ENCODE measurements around the gene PRCP.

The PRCP gene

DNA sequence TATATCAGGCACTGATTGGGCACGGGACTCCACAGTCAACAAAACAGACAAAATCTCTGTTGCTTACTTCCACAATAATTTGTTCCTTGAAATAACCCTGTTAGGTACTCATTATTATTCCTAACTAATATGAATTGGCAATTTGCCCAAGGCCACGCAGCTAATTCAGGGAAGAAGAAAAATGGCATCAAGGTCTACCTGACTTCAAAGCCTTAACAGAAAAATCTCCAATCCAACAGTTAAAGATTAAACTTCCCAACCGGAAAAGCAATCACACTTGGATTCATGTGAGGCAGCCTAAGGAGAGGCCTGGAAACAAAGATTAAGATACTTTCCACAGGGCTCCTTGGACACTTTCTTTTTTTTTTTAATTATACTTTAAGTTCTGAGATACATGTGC is 68.9 kb downstream of the PRCP start:
- no peak for DNase-seq (ENCODE audit: low read depth in 1 of 2, low spot score in 1 of 2)

GRCh38 chr11:82830746-82831145 is 69.5 kb downstream of the PRCP start:
- DNase-seq (ENCODE audit: low read depth in 1 of 2, low spot score in 1 of 2): no peak

GRCh38 chr11:82829101-82829500 is 71.1 kb downstream of the PRCP start:
- DNase-seq (ENCODE audit: low read depth in 1 of 2, low spot score in 1 of 2): no peak

GRCh38 chr11:82828472-82828871 is 71.8 kb downstream of the PRCP start:
- no peak for DNase-seq (ENCODE audit: low read depth in 1 of 2, low spot score in 1 of 2)

DNA sequence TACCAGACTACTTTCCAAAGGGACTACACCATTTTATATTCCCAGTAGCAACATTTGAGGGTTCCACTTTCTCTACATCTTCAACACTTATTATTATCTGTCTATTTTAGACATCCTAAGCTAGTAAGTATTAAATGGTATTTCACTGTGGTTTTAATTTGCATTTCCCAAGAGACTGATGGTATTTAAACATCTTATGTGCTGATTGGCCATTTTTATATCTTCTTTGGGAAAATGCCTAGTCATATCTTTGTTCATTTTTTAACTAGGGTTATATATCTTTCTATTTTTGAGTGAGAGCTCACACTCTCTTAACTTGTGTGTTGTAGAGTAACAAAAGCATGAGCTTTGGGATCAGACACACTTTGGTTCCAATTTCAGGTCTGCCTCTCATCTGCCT is 73.7 kb downstream of the PRCP start:
- DNase-seq (ENCODE audit: low read depth in 1 of 2, low spot score in 1 of 2): no peak

- no peak for DNase-seq (ENCODE audit: low read depth in 1 of 2, low spot score in 1 of 2)
Observed at GRCh38 chr11:82823647-82824619, 76.3 kb downstream of the PRCP start.

DNA sequence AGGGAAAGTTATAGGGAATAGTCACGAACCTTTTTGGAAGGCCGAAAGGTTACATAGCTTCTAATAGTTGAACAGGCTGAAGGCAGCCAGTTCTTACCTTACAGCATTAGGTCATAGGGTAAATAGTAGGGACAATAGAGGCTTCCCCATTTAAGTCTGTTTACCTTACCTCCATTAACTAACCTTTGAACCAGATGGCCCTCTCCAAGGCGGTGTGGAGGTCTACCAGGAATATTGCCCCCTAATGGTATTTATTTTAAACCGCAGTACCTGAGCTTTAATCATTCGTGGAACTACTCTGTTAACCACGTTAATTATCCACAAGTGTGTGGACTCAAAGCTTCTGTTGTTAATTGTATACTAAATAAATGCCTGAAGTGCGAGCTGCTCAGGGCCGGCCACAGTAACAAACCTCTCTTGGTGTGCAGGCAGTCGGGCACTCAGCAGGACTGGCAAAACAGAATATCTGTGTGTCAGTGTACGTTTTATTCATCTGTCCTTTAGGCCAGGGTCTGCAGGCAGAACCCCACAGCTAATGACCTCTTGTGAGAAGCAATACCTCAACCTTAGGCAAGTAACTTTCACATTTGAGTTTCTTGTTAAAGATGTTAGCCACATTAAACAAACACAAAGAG is 81.7 kb downstream of the PRCP start:
- no peak for DNase-seq (ENCODE audit: low read depth in 1 of 2, low spot score in 1 of 2)

DNA sequence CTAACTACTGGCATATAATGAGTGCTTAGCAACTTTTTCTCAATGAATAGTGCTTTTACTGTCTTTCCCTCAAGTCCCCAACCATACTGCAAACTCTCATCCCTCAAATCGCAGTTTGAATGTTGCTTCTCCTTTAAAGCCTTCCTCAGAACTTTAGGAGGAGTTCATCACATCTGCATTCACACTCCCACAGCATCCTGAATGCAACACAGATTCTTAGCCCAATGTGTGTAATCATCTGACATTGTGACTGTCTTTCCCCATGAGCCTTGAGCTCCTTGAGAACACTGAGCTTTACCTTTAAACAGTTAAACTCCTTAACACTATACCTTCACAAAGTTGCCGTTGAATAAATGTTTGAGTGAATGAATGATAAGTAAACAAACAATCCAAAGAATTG is 84.8 kb downstream of the PRCP start:
- DNase-seq (ENCODE audit: low read depth in 1 of 2, low spot score in 1 of 2): no peak

DNA sequence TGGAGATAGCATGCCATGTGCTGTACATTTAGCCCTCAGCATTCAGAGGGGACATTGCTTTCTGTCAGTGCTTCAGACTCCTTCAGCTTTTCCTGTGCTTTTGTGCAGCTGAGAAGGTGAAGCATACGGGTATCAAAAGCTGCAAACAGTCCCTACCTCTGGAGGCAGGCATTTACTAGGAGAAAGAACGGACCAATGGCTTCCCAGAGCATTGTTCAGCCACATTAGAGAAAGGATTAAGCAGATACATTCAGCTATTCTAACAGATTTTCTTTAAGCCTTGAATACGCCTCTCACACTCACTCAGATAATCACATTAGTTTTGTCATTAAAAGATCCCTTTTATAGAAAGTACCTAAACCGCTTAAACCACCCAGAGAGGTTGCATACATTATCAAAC is 85.9 kb downstream of the PRCP start:
- no peak for DNase-seq (ENCODE audit: low read depth in 1 of 2, low spot score in 1 of 2)

GRCh38 chr11:82811369-82811768 is 88.9 kb downstream of the PRCP start:
- no peak for DNase-seq (ENCODE audit: low read depth in 1 of 2, low spot score in 1 of 2)

DNA sequence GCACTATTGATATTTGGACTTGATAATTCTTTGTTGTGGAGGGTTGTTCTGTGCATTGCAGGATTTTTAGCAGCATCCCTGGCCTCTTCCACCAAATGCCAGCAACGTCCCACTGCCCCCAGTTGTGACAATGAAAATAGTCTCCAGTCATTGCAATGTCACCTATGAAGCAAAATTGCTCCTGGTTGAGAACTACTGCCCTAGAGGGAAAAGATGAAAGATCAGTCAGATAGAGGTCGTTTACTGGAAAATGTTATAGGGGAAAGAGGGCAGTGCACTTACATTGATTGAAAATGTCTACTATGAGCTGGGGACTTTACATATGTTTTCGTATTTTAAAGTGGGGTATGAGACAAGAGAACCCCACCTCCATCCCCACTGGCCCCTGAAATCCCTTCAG is 89.5 kb downstream of the PRCP start:
- DNase-seq (ENCODE audit: low read depth in 1 of 2, low spot score in 1 of 2): no peak

DNA sequence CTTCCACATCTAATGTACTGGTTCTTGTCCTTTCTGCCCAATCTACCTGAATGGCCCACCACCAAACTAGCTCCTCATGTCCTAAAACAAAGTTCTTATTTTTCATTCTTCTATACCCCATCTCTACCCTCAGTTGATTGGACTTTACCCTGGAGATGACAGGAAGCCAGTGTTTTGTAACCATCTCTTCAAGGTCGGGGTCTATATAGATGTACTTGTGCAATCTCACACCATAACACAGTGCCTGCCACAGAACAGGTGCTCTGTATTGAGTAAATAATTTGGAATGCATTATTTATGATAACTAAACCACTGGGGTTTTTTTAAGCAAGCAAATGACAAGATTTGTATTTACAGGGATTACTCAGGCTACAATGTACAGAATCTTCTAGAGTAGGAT is 89.9 kb downstream of the PRCP start:
- DNase-seq (ENCODE audit: low read depth in 1 of 2, low spot score in 1 of 2): no peak

DNA sequence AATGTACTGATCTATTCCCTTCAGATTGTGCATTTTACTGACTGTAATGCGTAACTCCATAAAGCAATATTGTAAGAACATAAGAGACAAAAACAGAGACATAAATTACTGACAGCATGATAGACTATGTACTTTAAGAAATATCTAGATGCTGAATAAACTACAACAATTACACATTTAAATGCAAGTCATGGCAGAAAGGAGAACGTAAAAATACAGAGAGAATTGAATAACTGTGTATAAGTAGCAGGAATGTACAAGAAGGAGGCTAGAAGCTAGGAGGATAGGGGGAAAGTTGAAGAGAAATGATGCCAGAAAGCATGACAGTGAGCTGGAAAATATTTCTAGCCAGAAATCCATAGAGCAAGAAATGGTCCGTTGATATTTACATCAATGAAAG is 92.6 kb downstream of the PRCP start:
- DNase-seq (ENCODE audit: low read depth in 1 of 2, low spot score in 1 of 2): no peak

DNA sequence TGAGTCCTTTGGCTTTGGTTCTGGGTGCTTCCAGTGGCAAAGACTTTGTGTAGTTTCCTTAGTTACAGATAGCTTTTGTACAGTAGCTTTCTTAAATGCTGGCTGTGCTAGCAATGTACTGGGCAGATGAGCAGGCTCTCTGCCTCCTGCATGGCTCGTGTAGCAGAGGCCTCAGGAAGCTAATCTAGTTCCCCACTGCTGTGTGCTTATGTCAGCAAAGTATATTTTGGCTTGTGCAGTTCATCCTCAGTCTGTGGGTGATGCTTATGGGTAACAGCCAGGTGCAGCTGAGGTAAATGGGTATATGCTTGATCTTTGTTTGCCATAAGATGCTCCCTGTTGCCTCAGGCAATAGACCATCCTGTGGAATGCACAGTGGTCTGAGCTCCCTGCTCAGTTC is 97.5 kb downstream of the PRCP start:
- DNase-seq (ENCODE audit: low read depth in 1 of 2, low spot score in 1 of 2): no peak

- no peak for DNase-seq (ENCODE audit: low read depth in 1 of 2, low spot score in 1 of 2)
Observed at GRCh38 chr11:82796998-82797961, 103.0 kb downstream of the PRCP start.

- no peak for DNase-seq (ENCODE audit: low read depth in 1 of 2, low spot score in 1 of 2)
Observed at GRCh38 chr11:82794490-82794889, 105.7 kb downstream of the PRCP start.

DNA sequence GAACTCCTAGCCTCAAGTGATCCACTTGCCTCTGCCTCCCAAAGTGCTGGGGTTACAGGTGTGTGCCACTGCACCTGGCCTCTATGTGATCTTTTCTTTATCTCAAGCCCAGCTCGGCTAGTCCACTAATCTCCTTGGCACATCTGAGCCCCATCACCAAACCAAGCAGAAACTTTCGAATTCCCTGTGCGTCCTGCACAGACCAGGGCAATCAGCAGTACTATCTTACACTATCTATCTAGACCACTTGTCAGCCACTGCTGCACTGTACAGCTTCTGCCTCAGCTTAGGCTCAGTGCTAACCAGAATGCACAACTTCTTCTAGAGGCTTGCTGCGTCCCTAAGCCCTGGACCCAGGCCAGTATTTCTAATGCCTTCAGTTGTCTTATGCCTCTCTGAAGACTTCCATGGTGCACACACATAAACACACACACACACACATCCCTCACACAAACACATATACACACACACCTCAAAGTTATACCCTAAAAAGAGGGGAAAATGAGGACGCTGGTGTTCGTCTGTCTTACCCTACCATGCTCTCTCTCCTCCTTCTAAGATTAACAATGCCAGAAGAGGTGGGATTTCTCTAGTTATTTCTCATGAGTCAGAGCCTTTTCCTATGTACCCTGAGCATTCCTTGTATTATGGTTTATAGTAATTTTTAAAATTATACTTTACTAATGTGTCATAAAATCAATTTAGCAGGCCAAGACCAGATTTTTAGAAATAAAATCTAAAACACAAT is 107.2 kb downstream of the PRCP start:
- DNase-seq (ENCODE audit: low read depth in 1 of 2, low spot score in 1 of 2): no peak

GRCh38 chr11:82792319-82792718 is 107.9 kb downstream of the PRCP start:
- no peak for DNase-seq (ENCODE audit: low read depth in 1 of 2, low spot score in 1 of 2)

GRCh38 chr11:82791779-82792178 is 108.5 kb downstream of the PRCP start:
- no peak for DNase-seq (ENCODE audit: low read depth in 1 of 2, low spot score in 1 of 2)

GRCh38 chr11:82790723-82791484 is 109.3 kb downstream of the PRCP start:
- no peak for DNase-seq (ENCODE audit: low read depth in 1 of 2, low spot score in 1 of 2)
